Tibial artery (tissue), 4 donors: ENCODE measurements around the gene PPP1R27.

Experiments
- DNase-seq, 2 donors: peaks; one replicate each; pipeline ENCODE4 v3.0.0-alpha.2; 2019
- H3K27ac ChIP-seq, 2 donors: fragments of 200-600 bp; sonication (generic) in 1 of 2; 1 replicate in 1 of 2; 2 replicates in 1 of 2; pipeline ENCODE4 v1.5.1; 2018 to 2019; ENCODE audit warnings: mild to moderate bottlenecking in 1 of 2
- H3K27me3 ChIP-seq, 2 donors: fragments of 200-600 bp; sonication (generic) in 1 of 2; one replicate each; pipeline versions ENCODE4 v1.5.1 to v1.6.0; 2016 to 2019
- H3K36me3 ChIP-seq, 3 donors: fragments of 200-600 bp; sonication (generic) in 2 of 3; one replicate each; pipeline ENCODE4 v1.5.1; 2016 to 2019; ENCODE audit warnings: mild to moderate bottlenecking in 2 of 3
- H3K4me1 ChIP-seq, 4 donors: fragments of 200-600 bp; sonication (generic) in 2 of 4; 1 replicate in 3 of 4; 2 replicates in 1 of 4; pipeline ENCODE4 v1.5.1; 2016 to 2019
- H3K4me3 ChIP-seq, 2 donors: fragments of 200-600 bp; sonication (generic) in 1 of 2; 1 replicate in 1 of 2; 2 replicates in 1 of 2; pipeline ENCODE4 v1.5.1; 2018 to 2019; ENCODE audit warnings: mild to moderate bottlenecking in 2 of 2
- H3K9me3 ChIP-seq, 3 donors: fragments of 200-600 bp; sonication (generic) in 1 of 3; one replicate each; pipeline ENCODE4 v1.5.1; 2016 to 2019
- intact Hi-C: fragments of 100-400 bp; cut with DNase I; formaldehyde crosslinking; loops from one replicate; pipeline ENCODE4 v1.15.0; 2023; ENCODE audit warnings: low total_unique reads
- TF ChIP-seq, protein P1 (sequence below), 2 experiments: fragments of 200-600 bp in 1 of 2; fragments of 450-650 bp in 1 of 2; IDR thresholded peaks; one replicate each; pipeline ENCODE4 v1.5.1; 2017 to 2019; ENCODE audit warnings: antibody characterized with exemption in 2 of 2, mild to moderate bottlenecking in 1 of 2, moderate library complexity in 1 of 2

Gene PPP1R27

DNA sequence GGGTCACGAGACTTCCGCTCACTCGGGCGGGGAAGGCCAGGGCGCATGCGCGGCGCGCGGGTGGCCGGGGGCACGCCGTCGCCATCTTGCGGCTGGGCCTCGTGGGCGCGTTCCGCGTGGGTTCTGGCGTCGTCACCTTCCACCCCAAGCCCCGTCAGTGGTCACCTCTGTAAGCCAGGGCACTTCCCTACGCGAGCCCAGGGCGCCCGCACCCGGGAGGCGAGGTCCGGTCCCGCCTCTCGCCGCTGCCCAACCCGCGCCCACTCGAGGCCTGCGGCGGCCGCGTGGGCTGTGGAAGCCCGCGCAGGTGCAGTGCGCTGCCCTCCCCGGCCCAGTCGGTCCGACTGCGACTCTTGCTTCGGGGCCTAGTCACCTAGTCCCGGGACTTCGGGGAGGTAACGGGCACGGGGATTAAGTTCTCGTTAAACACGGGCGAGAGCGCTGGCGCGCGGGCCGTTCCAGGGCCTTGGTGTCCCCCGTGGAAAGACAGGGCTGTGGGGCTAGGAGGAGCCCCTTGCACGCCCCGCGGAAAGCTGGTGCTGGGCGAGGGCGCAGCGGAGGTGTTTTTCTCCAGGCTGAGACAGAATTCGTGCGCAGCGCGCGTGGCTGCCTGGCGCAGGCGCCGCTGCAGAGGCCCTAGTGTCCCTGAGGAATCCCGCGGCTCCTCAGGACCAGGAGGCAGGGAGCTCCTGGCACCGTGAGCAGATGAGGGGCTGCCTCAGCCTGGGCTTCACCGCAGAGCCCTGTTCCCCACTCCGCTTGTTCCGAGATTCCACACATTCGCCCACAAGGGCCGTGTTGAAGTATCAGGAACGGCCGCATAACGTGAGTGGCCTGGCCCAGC is 36.8 kb upstream of the PPP1R27 start:
- Histone ChIP-seq H3K36me3 (peaks cover 7 to 32% (median 22%) of the 10 kb centered on the region in 3 donors), H3K4me3 (peak overlapping the region; percentile 61 to 94), H3K9me3 (no peaks in the 10 kb centered on the region), H3K27me3 (no peaks in the 10 kb centered on the region), H3K4me1 (peaks cover 0 to 49% (median 32%) of the 10 kb centered on the region in 4 donors), H3K27ac (peak overlapping the region; percentile 87 to 97)
- TF ChIP-seq, protein P1, sequence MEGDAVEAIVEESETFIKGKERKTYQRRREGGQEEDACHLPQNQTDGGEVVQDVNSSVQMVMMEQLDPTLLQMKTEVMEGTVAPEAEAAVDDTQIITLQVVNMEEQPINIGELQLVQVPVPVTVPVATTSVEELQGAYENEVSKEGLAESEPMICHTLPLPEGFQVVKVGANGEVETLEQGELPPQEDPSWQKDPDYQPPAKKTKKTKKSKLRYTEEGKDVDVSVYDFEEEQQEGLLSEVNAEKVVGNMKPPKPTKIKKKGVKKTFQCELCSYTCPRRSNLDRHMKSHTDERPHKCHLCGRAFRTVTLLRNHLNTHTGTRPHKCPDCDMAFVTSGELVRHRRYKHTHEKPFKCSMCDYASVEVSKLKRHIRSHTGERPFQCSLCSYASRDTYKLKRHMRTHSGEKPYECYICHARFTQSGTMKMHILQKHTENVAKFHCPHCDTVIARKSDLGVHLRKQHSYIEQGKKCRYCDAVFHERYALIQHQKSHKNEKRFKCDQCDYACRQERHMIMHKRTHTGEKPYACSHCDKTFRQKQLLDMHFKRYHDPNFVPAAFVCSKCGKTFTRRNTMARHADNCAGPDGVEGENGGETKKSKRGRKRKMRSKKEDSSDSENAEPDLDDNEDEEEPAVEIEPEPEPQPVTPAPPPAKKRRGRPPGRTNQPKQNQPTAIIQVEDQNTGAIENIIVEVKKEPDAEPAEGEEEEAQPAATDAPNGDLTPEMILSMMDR (IDR thresholded peaks at IDR 0.05) = peak; percentile 20 to 26
- intact Hi-C loops = no loop called here
- DNase-seq = peak; percentile 93 to 97

DNA sequence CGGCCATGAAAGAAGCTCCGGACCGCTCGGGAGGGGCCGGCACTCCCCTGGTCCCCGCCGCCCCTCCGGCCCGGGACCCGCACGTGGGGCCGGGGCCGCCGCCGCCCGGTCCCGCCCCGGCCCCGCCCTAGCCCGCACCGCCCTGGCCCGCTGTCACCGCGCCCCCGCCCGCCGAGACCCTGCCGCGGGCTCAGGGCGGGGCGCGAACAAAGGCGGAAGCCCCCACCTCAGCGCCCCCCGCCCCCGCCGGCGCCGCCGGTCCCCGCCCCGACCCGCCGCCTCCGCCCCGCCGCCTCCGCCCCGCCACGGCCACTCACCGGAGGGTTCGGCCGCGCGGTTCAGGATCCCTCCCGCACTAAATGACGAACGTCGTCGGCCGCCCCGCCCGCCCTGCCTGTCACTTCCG is 36.1 kb upstream of the PPP1R27 start, which contains the start of gene ARHGDIA:
Gene ARHGDIA (minus strand): TSS at position 357 of the 406 bp plus-strand sequence. CDS start 1,407 bp downstream, outside the sequence.
- Histone ChIP-seq H3K27me3 (no peaks in the 10 kb centered on the region), H3K4me1 (peaks cover 0 to 54% (median 32%) of the 10 kb centered on the region in 4 donors), H3K9me3 (no peaks in the 10 kb centered on the region), H3K4me3 (peak within 1 kb of the TSS; percentile 61 to 94), H3K27ac (peak within 1 kb of the TSS; percentile 87 to 97), H3K36me3 (peaks cover 7 to 38% (median 22%) of the 10 kb centered on the region in 3 donors)
- TF ChIP-seq, protein P1 (IDR thresholded peaks at IDR 0.05) = no peak
- intact Hi-C loops = no loop called here
- no peak for DNase-seq

DNA sequence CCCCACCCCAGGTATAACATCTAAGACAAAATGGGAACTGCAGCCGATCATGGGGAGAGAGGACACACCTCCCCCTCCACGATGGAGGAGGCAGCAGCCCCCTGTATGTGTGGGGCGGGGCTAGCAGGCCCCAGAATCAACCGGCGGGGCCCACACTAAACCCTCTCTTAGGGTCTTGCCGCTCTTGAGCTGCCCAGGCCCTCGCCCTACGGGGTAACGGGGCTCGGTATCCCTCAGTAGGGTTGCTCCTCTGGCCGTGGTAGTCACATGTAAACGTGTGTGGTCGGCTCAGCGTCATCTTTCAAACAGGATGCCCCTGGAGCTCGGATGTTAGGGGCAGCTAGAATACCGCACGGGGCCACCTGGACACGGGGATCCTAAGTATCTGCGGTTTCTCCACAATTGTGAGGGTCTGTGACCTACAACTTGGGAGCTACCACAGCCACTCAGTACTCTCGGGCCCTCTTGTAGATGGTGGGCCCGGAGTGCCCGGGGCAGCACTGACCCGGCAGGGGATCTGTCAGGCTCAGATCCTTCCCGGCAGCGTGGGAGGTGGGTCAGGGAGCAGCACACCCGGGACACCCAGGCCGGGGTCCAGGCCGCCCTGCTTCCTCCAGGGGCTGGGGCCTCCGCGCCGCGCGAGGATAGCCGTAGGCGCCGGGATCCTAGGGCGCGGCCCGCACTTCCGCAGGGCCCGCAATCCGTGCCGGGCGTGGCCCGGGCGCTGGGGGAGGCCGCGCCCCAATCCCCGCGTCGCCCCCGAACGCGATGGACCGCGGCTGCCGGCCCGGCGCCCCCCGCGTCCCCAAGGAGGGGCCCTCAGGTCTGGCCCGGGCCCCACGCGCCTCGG is 35.5 kb upstream of the PPP1R27 start:
- DNase-seq = no peak
- TF ChIP-seq, protein P1 (IDR thresholded peaks at IDR 0.05) = no peak
- H3K27me3 ChIP-seq = no peaks in the 10 kb centered on the region
- H3K4me3 ChIP-seq = peak overlapping the region; percentile 61 to 94
- H3K27ac ChIP-seq = peak overlapping the region; percentile 87 to 97
- H3K36me3 ChIP-seq = peaks cover 7 to 43% (median 22%) of the 10 kb centered on the region in 3 donors
- intact Hi-C loops = no loop called here
- H3K9me3 ChIP-seq = no peaks in the 10 kb centered on the region
- H3K4me1 ChIP-seq = peaks cover 0 to 59% (median 32%) of the 10 kb centered on the region in 4 donors

DNA sequence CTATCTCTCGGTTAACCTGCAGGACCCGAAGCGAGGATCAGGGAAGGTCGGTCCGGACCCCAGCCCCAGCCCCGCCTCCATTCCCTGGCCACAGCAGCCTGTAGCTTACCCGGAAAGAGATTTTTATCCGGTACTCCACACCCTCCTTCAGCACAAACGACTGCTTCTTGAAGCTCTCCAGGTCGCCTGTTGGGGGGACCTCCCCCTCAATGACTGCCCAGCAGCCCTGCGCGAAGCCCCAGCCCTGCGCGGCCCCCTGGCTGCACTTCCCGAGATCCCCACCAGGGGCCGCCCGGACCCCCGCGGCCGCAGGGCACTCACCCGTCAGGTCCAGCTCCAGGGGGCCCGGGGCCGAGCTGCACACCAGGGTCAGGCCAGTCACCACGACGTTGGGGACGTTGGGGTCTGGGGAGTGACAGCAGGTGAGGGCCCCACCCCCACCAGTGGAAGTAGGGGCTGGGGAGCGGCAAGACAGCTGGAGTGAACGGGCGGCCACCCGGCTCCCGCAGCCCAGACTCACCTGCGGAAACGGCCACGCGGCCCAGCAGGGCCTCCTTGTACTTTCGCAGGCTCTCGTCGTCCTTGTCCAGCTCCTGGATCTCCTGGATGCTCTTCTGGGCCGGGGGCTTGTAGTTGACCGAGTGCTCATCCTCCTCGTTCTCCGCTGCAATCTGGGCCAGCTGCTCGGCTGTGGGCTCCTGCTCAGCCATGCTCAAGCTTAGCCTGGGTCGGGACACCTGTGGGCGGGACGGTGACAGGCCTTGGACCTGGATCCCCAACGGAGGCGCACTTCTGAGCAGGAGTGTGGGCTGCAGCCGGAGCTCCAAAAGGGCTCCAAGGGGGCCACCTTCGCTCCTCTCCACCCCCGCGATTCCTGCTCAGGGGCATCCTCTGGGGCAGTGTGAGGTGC is 34.6 kb upstream of the PPP1R27 start:
- Histone ChIP-seq H3K27me3 (no peaks in the 10 kb centered on the region), H3K27ac (peak overlapping the region; percentile 87 to 97), H3K36me3 (peaks cover 7 to 49% (median 22%) of the 10 kb centered on the region in 3 donors), H3K4me1 (peaks cover 0 to 59% (median 32%) of the 10 kb centered on the region in 4 donors), H3K4me3 (peak overlapping the region; percentile 61 to 94), H3K9me3 (no peaks in the 10 kb centered on the region)
- TF ChIP-seq, protein P1 (IDR thresholded peaks at IDR 0.05) = peak; percentile 77 to 82
- no peak for DNase-seq
- intact Hi-C loops = loop anchor here (2.0 kb wide), 1 partner anchor 53 kb away; no protein-coding TSS in a partner anchor
